NT2/D1 (cell line): ENCODE data around the gene CSAD.

Source experiments
- DNase-seq: peaks from one replicate; pipeline ENCODE4 v3.0.0-alpha.2; 2011; ENCODE audit warnings: low read depth, low spot score
- H3K27me3 ChIP-seq: 2 replicates; pipeline ENCODE4 v1.6.0; 2011; ENCODE audit warnings: mild to moderate bottlenecking; ENCODE audit not compliant: insufficient read length, insufficient read depth
- H3K36me3 ChIP-seq: 2 replicates; pipeline ENCODE4 v1.6.1; 2011; ENCODE audit warnings: mild to moderate bottlenecking, low read length, mixed read lengths; ENCODE audit not compliant: insufficient read depth, insufficient read length
- H3K4me1 ChIP-seq: 2 replicates; pipeline ENCODE4 v1.5.1; 2011; ENCODE audit not compliant: insufficient read depth, insufficient read length
- H3K4me3 ChIP-seq: 2 replicates; pipeline ENCODE4 v1.5.1; 2011; ENCODE audit warnings: low read depth; ENCODE audit not compliant: insufficient read length
- H3K9ac ChIP-seq: 2 replicates; pipeline ENCODE4 v1.6.0; 2011; ENCODE audit warnings: low read depth; ENCODE audit not compliant: insufficient read length
- H3K9me3 ChIP-seq: 2 replicates; pipeline ENCODE4 v1.5.1; 2011; ENCODE audit warnings: mild to moderate bottlenecking, low read length; ENCODE audit not compliant: insufficient read depth
- SUZ12 ChIP-seq: IDR thresholded peaks from 2 replicates; pipeline ENCODE4 v1.6.1; 2011; ENCODE audit not compliant: insufficient read length, insufficient read depth; ENCODE audit errors: extremely low read depth
- YY1 ChIP-seq: IDR thresholded peaks from 2 replicates; pipeline ENCODE4 v1.6.1; 2011; ENCODE audit not compliant: insufficient read length, insufficient read depth
- ZNF274 ChIP-seq: IDR thresholded peaks from 2 replicates; pipeline ENCODE4 v1.6.1; 2011; ENCODE audit warnings: mild to moderate bottlenecking, low read depth, low read length

The CSAD gene

DNA sequence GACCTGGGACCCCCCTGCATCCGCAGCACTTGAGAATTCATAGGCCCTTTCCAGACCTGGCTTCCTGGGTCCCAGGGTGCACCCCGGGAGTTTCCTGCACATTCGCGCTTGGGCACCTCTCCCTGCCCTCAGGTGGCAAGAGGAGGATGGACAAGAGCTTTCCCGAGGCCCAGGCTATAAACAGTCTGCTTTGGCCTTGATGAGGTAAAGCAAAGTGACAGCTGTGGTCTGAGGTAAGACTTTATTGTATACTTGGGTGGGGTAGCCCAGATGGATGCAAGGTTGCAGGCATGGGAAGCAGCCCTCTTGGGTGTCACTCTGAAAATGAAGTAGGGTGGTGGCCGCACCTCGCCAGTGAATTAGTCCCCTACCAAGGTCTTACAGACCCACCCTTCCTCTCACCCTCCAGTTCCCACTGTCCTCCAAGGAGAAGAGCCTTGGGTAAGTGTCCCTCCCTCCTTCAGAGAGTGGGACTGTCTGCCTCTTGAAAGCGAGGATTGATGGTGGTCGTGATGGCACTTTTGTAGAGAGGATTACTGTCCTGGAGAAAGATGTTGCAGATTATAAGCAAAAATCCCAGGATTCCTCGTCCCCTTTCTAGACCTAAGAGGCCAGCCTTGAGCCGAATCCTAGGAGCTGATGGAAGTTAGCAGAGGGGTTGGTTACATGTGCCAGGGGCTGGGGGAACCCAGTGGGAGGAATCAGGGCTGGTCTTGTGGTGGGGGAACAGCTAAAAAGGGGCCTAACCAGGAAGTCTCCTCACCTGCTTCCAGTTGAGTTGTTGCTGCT is 10.6 kb upstream of the CSAD start:
- peaks cover 38% of the 10 kb centered on the region for H3K36me3 ChIP-seq
- no peak for DNase-seq
- no peak overlapping the region for H3K4me3 ChIP-seq
- peaks cover 36% of the 10 kb centered on the region for H3K27me3 ChIP-seq
- H3K4me1 ChIP-seq: peaks cover 11% of the 10 kb centered on the region
- H3K9ac ChIP-seq: no peak overlapping the region
- TF ChIP-seq ZNF274: no peak
- TF ChIP-seq YY1: no peak
- no peak for TF ChIP-seq SUZ12
- peaks cover 5% of the 10 kb centered on the region; the same call in 1 of the 2 replicates for H3K9me3 ChIP-seq

DNA sequence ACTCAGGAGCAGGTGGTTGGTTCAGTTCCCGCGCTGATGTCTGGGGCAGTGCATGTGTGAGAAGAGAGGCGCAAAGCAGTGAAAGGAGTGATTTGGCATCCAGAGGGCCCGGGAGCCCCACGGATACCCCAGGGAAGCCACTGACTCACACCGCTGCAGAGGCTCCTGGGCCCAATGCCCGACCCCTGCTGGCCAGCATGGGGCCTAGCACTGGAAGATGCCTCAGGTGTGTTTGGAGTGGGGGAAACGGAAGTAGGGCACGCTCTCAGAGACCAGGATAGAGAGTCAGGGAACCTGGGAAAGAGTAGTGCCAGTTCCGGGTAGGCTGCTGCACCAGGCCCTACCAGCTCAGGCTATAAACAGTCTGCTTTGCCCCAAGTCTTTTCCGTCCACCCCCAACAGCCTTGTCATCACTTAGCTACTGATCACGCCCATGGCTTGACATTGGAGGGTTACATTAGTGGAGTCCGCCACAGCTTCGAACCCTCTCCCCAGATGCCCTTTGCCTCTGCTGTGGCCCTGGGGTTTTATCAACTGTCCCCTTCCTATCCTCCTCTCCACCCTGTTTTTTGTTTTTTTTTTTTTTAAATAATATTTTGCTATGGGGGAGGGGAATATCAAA is 9.5 kb upstream of the CSAD start:
- H3K4me1 ChIP-seq: peaks cover 11% of the 10 kb centered on the region
- TF ChIP-seq YY1 (no peak), ZNF274 (no peak), SUZ12 (no peak)
- H3K4me3 ChIP-seq: no peak overlapping the region
- peaks cover 48% of the 10 kb centered on the region for H3K36me3 ChIP-seq
- no peak overlapping the region for H3K9ac ChIP-seq
- DNase-seq: no peak
- H3K27me3 ChIP-seq: peaks cover 26% of the 10 kb centered on the region
- peaks cover 5% of the 10 kb centered on the region; the same call in 1 of the 2 replicates for H3K9me3 ChIP-seq

DNA sequence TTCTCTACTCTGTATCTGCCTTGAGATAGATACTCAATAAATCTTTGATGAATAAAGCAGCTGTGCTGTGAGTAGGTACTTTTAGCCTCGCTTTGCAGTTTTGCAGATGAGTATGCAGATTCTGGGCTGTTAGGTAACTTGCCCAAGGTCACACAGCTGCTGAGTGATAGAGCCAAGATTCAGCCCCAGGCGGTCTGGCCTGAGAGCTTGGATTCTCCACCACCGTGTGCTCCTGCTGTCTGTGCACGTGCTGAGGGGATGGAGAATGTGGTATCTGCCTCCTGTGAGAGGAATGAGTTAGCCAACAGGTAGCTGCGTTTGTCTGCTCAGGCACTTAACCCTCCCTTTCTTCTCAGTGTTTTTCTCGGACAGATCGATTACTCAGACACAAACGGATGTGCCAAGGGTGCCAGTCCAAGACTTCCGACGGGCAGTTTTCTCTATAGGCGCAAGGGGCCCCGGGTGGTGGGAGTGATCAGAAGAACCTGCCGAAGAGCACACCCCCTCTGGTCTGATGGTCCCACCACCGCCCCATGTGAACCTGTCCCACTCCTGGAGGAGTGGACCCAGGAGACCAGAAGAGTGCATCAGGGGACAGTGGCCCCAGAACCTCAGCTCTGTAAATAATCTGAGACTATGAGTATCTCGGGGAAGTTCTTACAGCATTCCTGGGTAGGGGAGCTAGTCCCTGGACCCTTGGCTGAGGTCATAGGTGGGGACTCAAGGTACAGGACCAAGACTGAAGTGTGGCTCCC is 6.6 kb upstream of the CSAD start:
- H3K9ac ChIP-seq: no peak overlapping the region
- no peak for DNase-seq
- TF ChIP-seq YY1 (no peak), ZNF274 (no peak), SUZ12 (no peak)
- no peak overlapping the region for H3K4me3 ChIP-seq
- peaks cover 11% of the 10 kb centered on the region for H3K4me1 ChIP-seq
- peaks cover 2% of the 10 kb centered on the region for H3K27me3 ChIP-seq
- H3K9me3 ChIP-seq: peaks cover 6% of the 10 kb centered on the region; the same call in 1 of the 2 replicates
- peaks cover 68% of the 10 kb centered on the region for H3K36me3 ChIP-seq

DNA sequence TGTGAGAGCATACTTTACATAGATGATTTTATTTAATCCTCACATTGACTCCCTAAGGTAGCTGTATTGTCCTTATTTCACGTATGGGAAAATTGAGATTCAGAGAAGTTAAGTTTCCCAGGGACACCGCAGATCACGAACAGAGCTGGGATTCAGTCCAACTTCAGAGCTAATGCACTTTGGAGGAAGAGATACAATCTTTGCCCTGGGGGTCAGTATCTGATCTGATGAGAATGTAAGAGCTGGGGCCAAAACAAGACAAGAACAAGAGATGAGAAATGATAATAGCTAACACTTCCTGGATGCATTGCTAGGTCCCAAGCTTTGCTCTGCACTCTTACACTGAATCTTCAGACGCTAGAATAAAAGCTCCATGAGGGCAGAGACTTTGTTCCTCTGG is 6.0 kb upstream of the CSAD start:
- no peak for TF ChIP-seq YY1
- TF ChIP-seq SUZ12: no peak
- no peak for TF ChIP-seq ZNF274
- H3K27me3 ChIP-seq: no peaks in the 10 kb centered on the region
- H3K9ac ChIP-seq: no peak overlapping the region
- peaks cover 11% of the 10 kb centered on the region for H3K4me1 ChIP-seq
- no peak for DNase-seq
- peaks cover 12% of the 10 kb centered on the region; the same call in 1 of the 2 replicates for H3K9me3 ChIP-seq
- H3K36me3 ChIP-seq: peaks cover 68% of the 10 kb centered on the region
- no peak overlapping the region for H3K4me3 ChIP-seq

DNA sequence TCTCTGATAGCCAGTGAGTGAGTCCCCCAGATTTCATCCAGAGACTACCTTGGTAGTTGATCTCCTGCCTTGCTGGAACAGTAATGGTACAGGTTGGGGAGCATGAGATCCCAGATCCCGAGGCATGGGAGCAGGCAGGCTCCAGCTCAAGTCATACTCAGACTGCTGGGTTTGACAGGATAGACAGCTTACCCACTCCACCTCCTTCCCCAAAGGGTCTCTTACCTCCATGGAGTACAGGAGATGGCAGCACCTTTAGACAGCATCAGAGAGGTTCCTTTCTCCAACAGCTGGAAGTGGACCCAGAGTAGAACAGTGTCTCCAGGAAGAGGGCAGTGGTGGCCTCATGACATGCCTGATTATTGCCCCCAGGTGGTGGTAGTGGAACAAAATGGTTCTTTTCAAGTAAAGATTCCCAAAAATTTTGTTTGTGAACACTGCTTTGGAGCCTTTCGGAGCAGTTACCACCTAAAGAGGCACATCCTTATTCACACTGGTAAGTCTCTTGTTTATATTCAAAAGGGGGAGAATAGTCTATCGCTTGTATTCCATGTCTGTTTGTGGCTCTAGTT is 4.9 kb upstream of the CSAD start:
- H3K4me1 ChIP-seq: peaks cover 11% of the 10 kb centered on the region
- H3K9me3 ChIP-seq: peaks cover 12% of the 10 kb centered on the region; the same call in 1 of the 2 replicates
- DNase-seq: no peak
- H3K4me3 ChIP-seq: no peak overlapping the region
- no peak for TF ChIP-seq ZNF274
- no peak for TF ChIP-seq YY1
- no peak for TF ChIP-seq SUZ12
- peaks cover 61% of the 10 kb centered on the region for H3K36me3 ChIP-seq
- H3K9ac ChIP-seq: no peak overlapping the region
- H3K27me3 ChIP-seq: no peaks in the 10 kb centered on the region

DNA sequence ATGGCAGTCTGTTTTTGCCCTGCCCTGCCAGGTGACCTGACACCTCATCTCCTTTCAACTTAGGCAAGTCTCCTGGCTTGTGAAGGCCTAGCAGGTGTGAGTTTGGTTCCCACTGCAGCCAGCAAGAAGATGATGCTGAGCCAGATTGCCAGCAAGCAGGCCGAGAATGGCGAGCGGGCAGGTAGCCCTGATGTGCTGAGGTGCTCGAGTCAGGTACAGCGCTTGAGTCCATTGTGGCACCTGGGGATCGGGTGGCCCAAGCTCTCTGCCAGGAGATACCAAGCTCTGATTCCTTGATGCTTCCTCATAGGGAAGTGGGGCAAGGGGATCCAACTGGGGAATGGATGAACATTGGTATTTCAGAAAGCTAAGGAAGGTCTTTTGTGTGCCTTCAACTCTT is 4.1 kb upstream of the CSAD start:
- TF ChIP-seq ZNF274 (no peak), SUZ12 (no peak), YY1 (no peak)
- no peak overlapping the region for H3K9ac ChIP-seq
- H3K4me3 ChIP-seq: no peak overlapping the region
- peaks cover under 1% of the 10 kb centered on the region for H3K27me3 ChIP-seq
- H3K4me1 ChIP-seq: peaks cover 6% of the 10 kb centered on the region
- peaks cover 61% of the 10 kb centered on the region for H3K36me3 ChIP-seq
- no peak for DNase-seq
- peaks cover 12% of the 10 kb centered on the region; the same call in 1 of the 2 replicates for H3K9me3 ChIP-seq

DNA sequence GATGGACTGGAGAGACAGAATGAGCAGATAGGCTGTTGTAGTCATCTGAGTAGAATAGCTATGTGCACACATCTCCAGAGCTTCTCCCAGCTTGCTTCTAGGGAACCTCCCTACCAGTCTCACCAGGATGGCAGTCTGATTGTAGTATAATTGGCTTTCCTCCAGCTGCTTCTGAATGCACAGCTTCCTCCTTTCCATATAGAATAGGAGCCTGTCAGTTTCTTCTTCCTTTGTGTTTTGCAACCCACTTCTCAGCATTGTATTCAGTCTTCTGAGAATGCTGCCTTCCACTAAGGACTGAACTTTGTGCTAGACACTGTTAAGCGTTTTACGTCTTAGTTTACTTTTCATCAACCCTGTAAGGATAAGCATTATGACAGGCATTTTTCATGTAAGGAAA is 2.2 kb upstream of the CSAD start:
- Histone ChIP-seq H3K4me3 (no peak overlapping the region), H3K9me3 (peaks cover 12% of the 10 kb centered on the region; the same call in 1 of the 2 replicates), H3K4me1 (no peaks in the 10 kb centered on the region), H3K27me3 (peaks cover 18% of the 10 kb centered on the region), H3K36me3 (peaks cover 53% of the 10 kb centered on the region), H3K9ac (no peak overlapping the region)
- TF ChIP-seq ZNF274: no peak
- no peak for TF ChIP-seq SUZ12
- TF ChIP-seq YY1: no peak
- no peak for DNase-seq
